Mesenchymal stem cell (in vitro differentiated cells and primary cell): ENCODE data around the gene RABEPK. TPM values are rescaled to one million over a fixed set of nuclear protein-coding genes. Genes with fewer than 3 reads are reported as not detected.

ENCODE experiments used
- DNase-seq: peaks from one replicate; pipeline ENCODE4 v3.0.0-alpha.2; 2013
- H2AFZ ChIP-seq: one replicate; pipeline ENCODE4 v1.6.1; 2013; ENCODE audit warnings: low read depth, mild to moderate bottlenecking, control low read depth, inconsistent platforms, low read length, moderate library complexity
- H2AK5ac ChIP-seq: 2 replicates; pipeline ENCODE4 v1.6.1; 2013; ENCODE audit warnings: low read length, moderate library complexity, mild to moderate bottlenecking, inconsistent platforms; ENCODE audit not compliant: severe bottlenecking
- H2BK120ac ChIP-seq: one replicate; pipeline ENCODE4 v1.6.1; 2013; ENCODE audit warnings: low read depth, mild to moderate bottlenecking, inconsistent platforms, low read length, moderate library complexity
- H2BK12ac ChIP-seq, 2 experiments: one replicate each; pipeline ENCODE4 v1.6.1; 2013; ENCODE audit warnings: inconsistent platforms in 2 of 2, low read length in 2 of 2, mild to moderate bottlenecking in 2 of 2, moderate library complexity in 2 of 2, control low read depth in 1 of 2
- H2BK15ac ChIP-seq: one replicate; pipeline ENCODE4 v1.6.1; 2013; ENCODE audit warnings: mild to moderate bottlenecking, low read depth, inconsistent platforms; ENCODE audit not compliant: poor library complexity, severe bottlenecking
- H2BK5ac ChIP-seq: 2 replicates; pipeline ENCODE4 v1.6.1; 2013; ENCODE audit warnings: low read depth, mild to moderate bottlenecking, low read length, control low read depth, inconsistent platforms; ENCODE audit not compliant: poor library complexity, severe bottlenecking
- H3K14ac ChIP-seq, 2 experiments: one replicate each; pipeline ENCODE4 v1.6.1; 2013; ENCODE audit warnings: inconsistent platforms in 2 of 2, low read length in 2 of 2, control low read depth in 1 of 2, mild to moderate bottlenecking in 1 of 2, moderate library complexity in 1 of 2
- H3K18ac ChIP-seq, 2 experiments: one replicate each; pipeline ENCODE4 v1.6.1; 2013; ENCODE audit warnings: inconsistent platforms in 2 of 2, low read length in 2 of 2, control low read depth in 1 of 2, low read depth in 1 of 2, mild to moderate bottlenecking in 1 of 2
- H3K23ac ChIP-seq, 2 experiments: one replicate each; pipeline ENCODE4 v1.6.1; 2013; ENCODE audit warnings: inconsistent platforms in 2 of 2, low read length in 2 of 2, mild to moderate bottlenecking in 2 of 2, moderate library complexity in 2 of 2, control low read depth in 1 of 2
- H3K27ac ChIP-seq: 2 replicates; pipeline ENCODE4 v1.5.1; 2013; ENCODE audit warnings: mild to moderate bottlenecking, moderate library complexity, low read length, control low read depth, inconsistent platforms; ENCODE audit not compliant: poor library complexity, severe bottlenecking
- H3K27me3 ChIP-seq, 2 experiments: 2 replicates each; pipeline versions ENCODE4 v1.6.1 to v1.7.0; 2013; ENCODE audit warnings: low read length in 2 of 2, mild to moderate bottlenecking in 2 of 2, moderate library complexity in 2 of 2, control low read depth in 1 of 2, inconsistent platforms in 1 of 2; ENCODE audit not compliant: control insufficient read depth in 1 of 2, insufficient read depth in 1 of 2
- H3K36me3 ChIP-seq, 2 experiments: 2 replicates each; pipeline versions ENCODE4 v1.6.1 to v1.7.0; 2013; ENCODE audit warnings: low read length in 2 of 2, control low read depth in 1 of 2, inconsistent platforms in 1 of 2, low read depth in 1 of 2, mild to moderate bottlenecking in 1 of 2; ENCODE audit not compliant: insufficient read depth in 2 of 2, control insufficient read depth in 1 of 2
- H3K4ac ChIP-seq, 2 experiments: one replicate each; pipeline ENCODE4 v1.6.1; 2013; ENCODE audit warnings: inconsistent platforms in 2 of 2, low read length in 2 of 2, mild to moderate bottlenecking in 2 of 2, moderate library complexity in 2 of 2, control low read depth in 1 of 2, low read depth in 1 of 2
- H3K4me1 ChIP-seq: 2 replicates; pipeline ENCODE4 v1.6.1; 2013; ENCODE audit warnings: low read depth, low read length, control low read depth; ENCODE audit not compliant: control insufficient read depth, insufficient read depth
- H3K4me2 ChIP-seq: 2 replicates; pipeline ENCODE4 v1.6.1; 2013; ENCODE audit warnings: low read length, mild to moderate bottlenecking, inconsistent platforms; ENCODE audit not compliant: poor library complexity, severe bottlenecking
- H3K4me3 ChIP-seq, 2 experiments: 2 replicates each; pipeline versions ENCODE4 v1.5.1 to v1.7.0; 2013; ENCODE audit warnings: low read length in 2 of 2, mild to moderate bottlenecking in 2 of 2, control low read depth in 1 of 2, low read depth in 1 of 2; ENCODE audit not compliant: insufficient read depth in 1 of 2
- H3K79me1 ChIP-seq: replicated peaks from 2 replicates; pipeline ENCODE4 v1.6.1; 2013; ENCODE audit warnings: mild to moderate bottlenecking, control low read depth, low read length, inconsistent platforms; ENCODE audit not compliant: poor library complexity, severe bottlenecking
- H3K9ac ChIP-seq: 2 replicates; pipeline ENCODE4 v1.7.0; 2013; ENCODE audit warnings: mild to moderate bottlenecking, low read length, moderate library complexity
- H3K9me3 ChIP-seq: 2 replicates; pipeline ENCODE4 v1.7.0; 2013; ENCODE audit warnings: mild to moderate bottlenecking, low read length; ENCODE audit not compliant: control insufficient read depth
- H4K8ac ChIP-seq: one replicate; pipeline ENCODE4 v1.6.1; 2013; ENCODE audit warnings: inconsistent platforms, mild to moderate bottlenecking, low read length, moderate library complexity
- H4K91ac ChIP-seq: one replicate; pipeline ENCODE4 v1.6.1; 2013; ENCODE audit warnings: mild to moderate bottlenecking, low read length, inconsistent platforms
- WGBS: methylation state at CpG from one replicate; pipeline ENCODE4 v1.1.7; 2013; ENCODE audit warnings: mixed read lengths; 5-methylcytosine and 5-hydroxymethylcytosine counted together
- polyA plus RNA-seq, 2 experiments: library from polyadenylated mRNA; stranded (reverse); fragments of 200-250 nt; gene quantifications; one replicate each; pipeline ENCODE4 v1.2.3, GENCODE V29; 2013

The RABEPK gene, protein sequence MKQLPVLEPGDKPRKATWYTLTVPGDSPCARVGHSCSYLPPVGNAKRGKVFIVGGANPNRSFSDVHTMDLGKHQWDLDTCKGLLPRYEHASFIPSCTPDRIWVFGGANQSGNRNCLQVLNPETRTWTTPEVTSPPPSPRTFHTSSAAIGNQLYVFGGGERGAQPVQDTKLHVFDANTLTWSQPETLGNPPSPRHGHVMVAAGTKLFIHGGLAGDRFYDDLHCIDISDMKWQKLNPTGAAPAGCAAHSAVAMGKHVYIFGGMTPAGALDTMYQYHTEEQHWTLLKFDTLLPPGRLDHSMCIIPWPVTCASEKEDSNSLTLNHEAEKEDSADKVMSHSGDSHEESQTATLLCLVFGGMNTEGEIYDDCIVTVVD
- 23.3 TPM for polyA plus RNA-seq (2013, experiment 1 of 2)
- polyA plus RNA-seq (2013, experiment 2 of 2), result 22.8 TPM

- peak within 1 kb of the TSS; percentile 71 for H3K4me2 ChIP-seq
- 2% methylated on average over 42 of the region's 51 CpGs for WGBS
- H4K91ac ChIP-seq, result peak within 1 kb of the TSS; percentile 20
- H3K23ac ChIP-seq, result no peak within 1 kb of the TSS
- no peak within 1 kb of the TSS for H2AK5ac ChIP-seq
- no peak within 1 kb of the TSS for H2BK12ac ChIP-seq
- H3K4ac ChIP-seq, result peak within 1 kb of the TSS; percentile 24 to 56
- no peaks in the 10 kb centered on the region for H3K9me3 ChIP-seq
- peak within 1 kb of the TSS; percentile 96 for H3K9ac ChIP-seq
- peaks cover 9% of the 10 kb centered on the region for H3K79me1 ChIP-seq
- H3K4me1 ChIP-seq, result peaks cover 1% of the 10 kb centered on the region
- H2BK120ac ChIP-seq, result peak within 1 kb of the TSS; percentile 82
- peak within 1 kb of the TSS; percentile 63 for H4K8ac ChIP-seq
- peak within 1 kb of the TSS; percentile 84 for H2AFZ ChIP-seq
- peaks cover 8 to 22% of the 10 kb centered on the region in 2 experiments for H3K36me3 ChIP-seq
- peak within 1 kb of the TSS; percentile 64 to 93 for H3K4me3 ChIP-seq
- H3K27me3 ChIP-seq, result no peaks in the 10 kb centered on the region
- H2BK5ac ChIP-seq, result peak within 1 kb of the TSS; percentile 67
- peak within 1 kb of the TSS; percentile 95 for H3K27ac ChIP-seq
- DNase-seq, result peak; percentile 96
- no peak within 1 kb of the TSS for H3K14ac ChIP-seq
- H2BK15ac ChIP-seq, result peak within 1 kb of the TSS; percentile 65
- peak within 1 kb of the TSS; percentile 66 to 84 for H3K18ac ChIP-seq
Measured at GRCh38 chr9:125200216-125201047, at the start of gene RABEPK. Gene RABEPK (plus strand): TSS chr9:125200542. CDS start chr9:125203014, 2,472 bp downstream.

DNA sequence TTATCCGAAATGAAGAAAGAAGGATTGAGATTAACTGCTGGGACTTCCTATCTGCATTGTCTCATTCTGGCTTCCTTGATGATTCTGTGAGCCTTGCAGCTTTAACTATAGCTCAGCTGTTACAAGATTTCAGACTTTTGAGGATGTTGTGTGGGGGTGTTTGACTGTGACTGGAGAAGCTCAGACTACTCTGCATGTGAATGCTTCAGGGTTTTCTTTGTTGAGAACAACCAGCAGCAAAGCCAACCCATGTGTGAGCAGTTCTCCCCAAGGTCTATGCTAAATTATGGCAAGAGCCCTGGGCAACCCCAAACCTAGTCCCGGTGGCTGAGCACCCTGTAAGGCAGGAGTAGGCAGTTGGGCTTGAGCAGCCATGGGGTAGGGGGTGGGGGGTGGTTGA lies 48.6 kb upstream of the RABEPK start:
- no peak for DNase-seq
- H3K4me2 ChIP-seq, result no peak overlapping the region
- H3K36me3 ChIP-seq, result peaks cover 25 to 74% of the 10 kb centered on the region in 2 experiments

DNA sequence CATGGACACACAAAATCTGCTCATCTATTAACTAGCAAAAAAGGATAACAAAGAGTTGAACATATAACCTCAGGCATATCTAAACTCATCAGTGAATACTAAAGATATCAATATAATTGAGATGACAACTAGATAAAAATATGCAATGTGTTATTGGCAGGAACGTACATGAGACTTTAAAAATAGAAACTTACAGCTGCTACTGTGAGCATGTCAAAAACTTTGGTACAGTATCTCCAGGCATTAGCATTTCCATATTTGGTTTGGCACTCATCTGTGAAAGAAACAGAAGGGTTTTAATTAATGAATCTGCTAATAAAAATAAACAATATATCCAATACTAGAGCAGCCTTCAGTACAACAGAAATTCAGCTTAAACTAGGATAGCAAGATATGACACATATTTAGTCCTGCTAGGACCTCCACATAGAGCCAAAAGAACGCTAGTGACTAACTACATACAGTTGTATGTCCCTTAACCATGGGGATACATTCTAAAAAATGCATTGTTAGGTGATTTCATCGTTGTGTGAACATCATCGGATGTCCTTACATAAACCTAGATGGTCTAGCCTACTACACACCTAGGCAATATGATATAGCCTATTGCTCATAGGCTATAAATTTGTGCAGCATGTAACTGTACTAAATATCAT lies 46.5 kb upstream of the RABEPK start:
- Histone ChIP-seq H3K14ac (no peak overlapping the region), H2AFZ (no peak overlapping the region), H2BK12ac (no peak overlapping the region), H3K9me3 (no peaks in the 10 kb centered on the region), H2BK15ac (no peak overlapping the region), H3K4me1 (no peaks in the 10 kb centered on the region), H2AK5ac (no peak overlapping the region), H3K4me3 (no peak overlapping the region), H2BK5ac (no peak overlapping the region), H4K91ac (no peak overlapping the region), H3K79me1 (peaks cover 17% of the 10 kb centered on the region), H2BK120ac (no peak overlapping the region), H4K8ac (no peak overlapping the region), H3K18ac (no peak overlapping the region), H3K27me3 (no peaks in the 10 kb centered on the region), H3K4ac (no peak overlapping the region), H3K9ac (no peak overlapping the region), H3K4me2 (no peak overlapping the region), H3K23ac (no peak overlapping the region), H3K27ac (no peak overlapping the region), H3K36me3 (peaks cover 27 to 78% of the 10 kb centered on the region in 2 experiments)
- DNase-seq, result no peak
- 100% methylated on average over 1 of the region's 4 CpGs for WGBS

More for the DNA sequence above, 48.6 kb upstream of the RABEPK start:
- WGBS, result 95% methylated on average over 2 of the region's 2 CpGs
- Histone ChIP-seq H2BK5ac (no peak overlapping the region), H2AK5ac (no peak overlapping the region), H3K4ac (no peak overlapping the region), H4K8ac (no peak overlapping the region), H2BK120ac (no peak overlapping the region), H3K4me3 (no peak overlapping the region), H3K27me3 (no peaks in the 10 kb centered on the region), H2AFZ (no peak overlapping the region), H3K23ac (no peak overlapping the region), H2BK15ac (no peak overlapping the region), H3K18ac (no peak overlapping the region), H3K9ac (no peak overlapping the region), H4K91ac (no peak overlapping the region), H3K4me1 (no peaks in the 10 kb centered on the region), H3K79me1 (peaks cover 13% of the 10 kb centered on the region), H3K9me3 (no peaks in the 10 kb centered on the region), H2BK12ac (no peak overlapping the region), H3K14ac (no peak overlapping the region), H3K27ac (no peak overlapping the region)
